ENCODE measurements around the gene CAMTA1.
"Not testable (repeated sequence)": the region's sequence is repeated elsewhere in the genome, so short reads cannot be mapped to it uniquely, and the experiment has no call there.

CAMTA1 gene

DNA sequence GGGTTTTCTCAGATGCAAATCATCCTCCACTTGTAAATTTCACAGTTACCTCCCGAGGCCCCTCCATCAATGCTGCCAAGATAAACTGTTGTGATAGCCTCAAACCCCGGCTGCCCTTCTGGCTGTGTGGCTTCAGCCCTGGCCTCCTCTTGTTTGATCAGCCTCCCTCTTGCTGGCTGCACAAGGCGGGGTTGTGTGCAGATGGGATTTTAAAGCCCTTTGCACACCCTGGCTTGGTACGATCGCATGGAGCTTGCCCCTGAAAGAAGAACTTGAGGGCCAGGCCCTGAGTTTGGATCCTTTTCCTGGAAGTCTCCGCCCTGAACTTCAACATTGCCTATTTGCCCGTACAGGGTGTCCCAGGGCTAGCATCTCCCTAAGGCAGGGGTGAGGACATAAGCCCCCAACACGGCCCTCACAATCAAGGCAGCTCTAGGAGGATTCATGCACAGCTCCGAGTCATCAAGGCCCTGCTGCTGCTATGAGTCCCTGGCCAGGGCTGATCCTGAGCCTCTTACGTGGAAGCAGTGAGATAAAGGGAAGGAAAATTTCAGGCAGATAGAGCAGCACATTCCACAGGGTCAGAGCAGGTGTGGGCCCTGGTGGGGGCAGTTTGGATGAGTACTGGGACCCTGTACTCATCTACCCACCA, 804.6 kb downstream of the CAMTA1 start:
- DNase-seq: no peak

DNA sequence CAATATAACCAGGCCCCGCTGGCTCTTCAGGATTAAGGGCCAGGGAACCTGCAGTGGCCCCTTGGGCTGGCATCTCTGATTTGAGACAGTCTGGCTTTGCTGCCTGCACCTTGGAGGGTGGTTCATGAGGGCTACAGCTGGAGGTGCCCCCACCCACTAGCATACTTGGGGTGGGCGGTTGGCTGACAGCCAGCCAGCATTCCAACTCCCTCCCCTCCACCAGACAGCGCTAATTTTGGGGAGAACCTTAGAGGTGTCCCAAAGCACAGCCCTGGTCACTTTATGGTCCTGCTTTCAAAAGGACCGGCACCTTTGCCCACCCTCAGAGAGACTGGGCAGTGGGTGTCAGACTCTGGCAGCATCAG, 805.2 kb downstream of the CAMTA1 start:
- TF ChIP-seq GATA1 (IDR thresholded peaks at IDR 0.05; ENCODE audit: low read depth, low read length): no peak
- no peak for TF ChIP-seq POLR2A (IDR thresholded peaks at IDR 0.05; ENCODE audit: low read length)
- DNase-seq: no peak

More for the DNA sequence above, 804.6 kb downstream of the CAMTA1 start:
- TF ChIP-seq POLR2A (IDR thresholded peaks at IDR 0.05; ENCODE audit: low read length): no peak
- no peak for TF ChIP-seq GATA1 (IDR thresholded peaks at IDR 0.05; ENCODE audit: low read depth, low read length)

GRCh38 chr1:7591565-7591964, 806.3 kb downstream of the CAMTA1 start:
- TF ChIP-seq POLR2A (IDR thresholded peaks at IDR 0.05; ENCODE audit: low read length) (no peak), GATA1 (IDR thresholded peaks at IDR 0.05; ENCODE audit: low read depth, low read length) (no peak)
- no peak for DNase-seq

- no peak for DNase-seq
Observed at GRCh38 chr1:7592120-7592798, 807.0 kb downstream of the CAMTA1 start.

GRCh38 chr1:7594002-7594713, 808.9 kb downstream of the CAMTA1 start:
- DNase-seq: no peak
- TF ChIP-seq GATA1 (IDR thresholded peaks at IDR 0.05; ENCODE audit: low read depth, low read length) (no peak), POLR2A (IDR thresholded peaks at IDR 0.05; ENCODE audit: low read length) (no peak)

More at GRCh38 chr1:7592120-7592798, 807.0 kb downstream of the CAMTA1 start:
- no peak for TF ChIP-seq GATA1 (IDR thresholded peaks at IDR 0.05; ENCODE audit: low read depth, low read length)
- TF ChIP-seq POLR2A (IDR thresholded peaks at IDR 0.05; ENCODE audit: low read length): no peak

DNA sequence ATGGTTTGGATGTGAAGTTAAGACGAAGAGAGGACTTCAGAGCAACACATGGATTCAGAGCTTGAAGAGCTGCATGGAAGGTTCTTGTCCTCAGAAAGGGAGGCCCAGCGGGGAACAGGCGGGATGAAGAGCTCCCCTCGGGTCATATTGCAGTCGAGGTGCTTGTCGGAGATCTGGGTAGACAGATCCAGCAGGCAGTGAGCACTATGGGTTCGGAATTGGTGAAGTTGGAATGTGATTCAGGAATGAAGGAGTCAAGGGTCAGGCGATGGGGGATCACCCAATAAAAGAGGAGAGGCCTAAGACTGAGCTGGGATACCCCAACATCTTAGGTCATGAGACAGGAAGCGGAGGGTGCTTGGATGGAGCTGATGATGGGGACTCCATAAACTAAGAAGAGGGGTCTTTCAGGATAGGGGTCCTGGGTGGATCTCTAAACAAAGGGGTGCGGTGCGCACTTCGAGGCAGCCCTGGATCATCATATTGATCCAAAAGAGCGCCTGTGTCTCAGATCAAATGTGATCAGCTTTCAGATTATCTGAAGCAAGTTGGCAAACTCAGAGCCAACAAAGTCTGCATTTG, 809.6 kb downstream of the CAMTA1 start:
- TF ChIP-seq GATA1 (IDR thresholded peaks at IDR 0.05; ENCODE audit: low read depth, low read length) (no peak), POLR2A (IDR thresholded peaks at IDR 0.05; ENCODE audit: low read length) (no peak)
- DNase-seq: no peak

DNA sequence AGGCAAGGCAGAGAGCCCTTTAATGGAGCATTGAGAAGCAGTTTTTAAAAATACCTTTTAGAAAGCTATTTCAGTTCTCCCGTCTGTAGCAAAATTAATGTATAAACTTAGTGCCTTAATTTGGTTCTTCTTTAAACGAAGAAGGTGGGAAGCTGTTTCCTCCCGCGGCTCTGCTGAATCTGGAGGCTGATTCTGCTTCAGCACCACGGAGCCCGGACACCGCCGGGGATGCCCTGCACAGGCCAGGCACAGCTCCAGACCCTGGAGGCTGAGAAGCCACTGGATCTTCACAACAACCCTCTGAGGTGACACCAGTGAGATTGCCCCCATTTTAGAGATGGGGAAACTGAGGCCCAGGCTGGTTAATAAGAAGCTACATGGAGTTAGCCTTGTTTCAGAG, 810.1 kb downstream of the CAMTA1 start:
- TF ChIP-seq GATA1 (IDR thresholded peaks at IDR 0.05; ENCODE audit: low read depth, low read length): no peak
- TF ChIP-seq POLR2A (IDR thresholded peaks at IDR 0.05; ENCODE audit: low read length): no peak
- no peak for DNase-seq

- no peak for DNase-seq
- TF ChIP-seq GATA1 (IDR thresholded peaks at IDR 0.05; ENCODE audit: low read depth, low read length) (no peak), POLR2A (IDR thresholded peaks at IDR 0.05; ENCODE audit: low read length) (no peak)
Observed at GRCh38 chr1:7596126-7596965, 811.1 kb downstream of the CAMTA1 start.

GRCh38 chr1:7598058-7598457, 812.8 kb downstream of the CAMTA1 start:
- DNase-seq: not testable (repeated sequence)

DNA sequence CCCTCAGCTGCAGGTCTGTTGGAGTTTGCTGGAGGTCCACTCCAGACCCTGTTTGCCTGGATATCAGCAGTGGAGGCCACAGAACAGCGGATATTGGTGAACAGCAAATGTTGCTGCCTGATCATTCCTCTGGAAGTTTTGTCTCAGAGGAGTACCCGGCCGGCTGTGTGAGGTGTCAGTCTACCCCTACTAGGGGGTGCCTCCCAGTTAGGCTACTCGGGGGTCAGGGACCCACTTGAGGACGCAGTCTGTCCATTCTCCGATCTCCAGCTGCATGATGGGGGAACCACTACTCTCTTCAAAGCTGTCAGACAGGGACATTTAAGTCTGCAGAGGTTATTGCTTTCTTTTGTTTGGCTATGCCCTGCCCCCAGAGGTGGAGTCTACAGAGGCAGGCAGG, 819.7 kb downstream of the CAMTA1 start:
- DNase-seq: not testable (repeated sequence)

DNA sequence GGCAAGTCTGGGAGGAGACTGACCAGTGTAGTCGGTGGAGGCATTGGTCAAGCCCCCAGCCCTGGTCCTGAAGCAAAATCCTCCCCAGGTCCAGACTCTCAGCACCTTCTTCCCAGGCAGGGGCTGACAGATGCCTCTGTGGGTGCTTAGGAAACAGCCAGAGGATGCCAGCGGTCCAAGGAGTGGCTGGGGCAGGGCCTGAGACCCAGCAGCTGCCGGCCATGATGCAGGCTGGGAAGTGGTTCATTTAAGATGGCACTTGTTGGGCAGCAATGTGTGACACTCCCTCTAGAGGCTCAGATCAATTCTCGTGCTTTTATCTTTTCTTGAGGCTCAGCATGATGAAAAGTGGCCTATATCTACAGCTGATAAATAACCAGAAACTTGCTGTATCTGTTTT, 820.8 kb downstream of the CAMTA1 start:
- DNase-seq: no peak
- TF ChIP-seq POLR2A (IDR thresholded peaks at IDR 0.05; ENCODE audit: low read length) (no peak), GATA1 (IDR thresholded peaks at IDR 0.05; ENCODE audit: low read depth, low read length) (no peak)

DNA sequence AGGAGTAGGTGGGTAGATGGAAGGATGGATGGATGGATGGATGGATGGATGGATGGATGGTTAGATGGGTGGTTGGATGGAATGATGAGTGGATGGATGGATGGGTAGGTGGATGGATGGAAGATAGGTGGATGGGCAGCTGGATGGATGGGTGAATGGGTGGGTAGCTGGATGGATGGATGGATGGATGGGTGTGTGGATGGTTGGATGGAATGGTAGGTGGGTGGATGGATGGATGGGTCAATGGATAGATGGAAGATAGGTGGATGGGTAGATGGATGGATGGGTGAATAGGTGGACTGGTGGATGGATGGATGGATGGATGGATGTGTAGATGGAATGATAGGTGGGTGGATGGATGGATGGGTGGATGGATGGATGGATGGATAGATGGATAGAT, 821.8 kb downstream of the CAMTA1 start:
- DNase-seq: no peak
- TF ChIP-seq POLR2A (IDR thresholded peaks at IDR 0.05; ENCODE audit: low read length) (no peak), GATA1 (IDR thresholded peaks at IDR 0.05; ENCODE audit: low read depth, low read length) (no peak)

- TF ChIP-seq POLR2A (IDR thresholded peaks at IDR 0.05; ENCODE audit: low read length) (no peak), GATA1 (IDR thresholded peaks at IDR 0.05; ENCODE audit: low read depth, low read length) (no peak)
- no peak for DNase-seq
Observed at GRCh38 chr1:7608628-7609305, 823.5 kb downstream of the CAMTA1 start.

All from erythroblast (primary cell).